K562 treated with DMSO at 1 percent for 24 hours (cell line): ENCODE data around the gene DBF4B. TPM values are rescaled to one million over a fixed set of nuclear protein-coding genes. Genes with fewer than 3 reads are reported as not detected.

Source experiments
- total RNA-seq: library from RNA; unstranded; fragments of 300-600 nt; gene quantifications from 2 replicates; pipeline ENCODE4 v1.2.3, GENCODE V29; 2022; ENCODE audit warnings: low read depth; ENCODE audit not compliant: insufficient read depth

DBF4B gene, protein sequence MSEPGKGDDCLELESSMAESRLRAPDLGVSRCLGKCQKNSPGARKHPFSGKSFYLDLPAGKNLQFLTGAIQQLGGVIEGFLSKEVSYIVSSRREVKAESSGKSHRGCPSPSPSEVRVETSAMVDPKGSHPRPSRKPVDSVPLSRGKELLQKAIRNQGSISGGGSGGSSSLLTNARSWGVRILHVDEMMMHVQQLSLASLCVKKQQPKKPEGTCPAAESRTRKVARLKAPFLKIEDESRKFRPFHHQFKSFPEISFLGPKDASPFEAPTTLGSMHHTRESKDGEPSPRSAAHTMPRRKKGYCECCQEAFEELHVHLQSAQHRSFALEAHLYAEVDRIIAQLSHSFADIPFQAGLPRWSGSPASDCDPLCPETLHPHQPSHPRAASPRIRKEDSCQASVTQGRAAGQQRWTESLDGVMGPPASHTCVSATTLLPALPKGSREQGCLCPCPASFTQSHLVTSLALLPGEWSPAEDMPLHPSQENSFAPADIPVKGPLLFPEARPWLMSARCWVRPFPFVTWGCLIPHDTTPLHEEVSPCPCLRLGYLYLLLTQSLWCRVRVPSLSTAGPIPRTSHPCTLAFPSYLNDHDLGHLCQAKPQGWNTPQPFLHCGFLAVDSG
- total RNA-seq = 21.9 and 26.6 TPM in 2 replicates

GRCh38 chr17:44708401-44709263 is at the start of gene DBF4B:
TSS of gene DBF4B (plus strand) at chr17:44708665. CDS start at chr17:44708821, 156 bp downstream.

GRCh38 chr17:44689477-44690217 is 18.8 kb upstream of the DBF4B start, which contains the start of gene CCDC43:
TSS of gene CCDC43 (minus strand) at chr17:44689776. CDS start at chr17:44689753, 23 bp downstream.

DNA sequence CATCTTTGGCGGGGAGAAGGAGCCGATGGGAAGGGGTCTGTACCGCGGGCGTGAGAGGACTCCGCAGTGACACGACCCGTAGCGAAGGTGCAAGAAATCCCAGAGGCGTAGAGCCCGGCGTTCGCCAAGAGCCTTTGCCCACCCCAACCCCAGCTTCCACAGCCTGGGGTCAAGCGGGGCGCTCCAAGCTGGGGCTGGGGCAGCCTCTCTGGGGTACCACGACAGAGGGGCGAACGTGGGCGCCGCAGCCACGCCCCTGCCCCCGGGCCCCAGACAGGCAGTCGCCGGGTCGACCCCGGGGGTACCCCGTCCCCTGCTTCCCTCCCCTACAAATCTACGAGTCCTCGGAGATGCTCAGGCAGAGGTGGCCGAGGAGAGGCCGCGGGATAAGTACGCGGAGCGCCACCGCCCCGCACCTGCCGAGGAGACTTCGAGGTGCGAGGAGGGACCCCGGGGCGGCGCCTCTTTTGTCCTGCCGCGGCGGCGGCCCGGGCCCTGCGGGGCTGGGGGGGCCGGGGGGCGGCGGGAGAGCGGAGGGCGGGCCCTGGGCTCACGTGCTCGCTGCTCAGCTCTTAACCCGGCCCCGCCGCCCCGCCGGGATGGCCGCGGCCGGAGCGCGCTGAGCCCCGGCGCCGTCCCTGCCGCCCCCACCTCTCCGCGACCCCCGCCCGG is 50.1 kb downstream of the DBF4B start, which contains the start of gene ADAM11:
Gene ADAM11 (plus strand): TSS at position 575 of the 672 bp plus-strand sequence. CDS start 212 bp downstream, outside the sequence.

Other genes with a start within 250 kb of the DBF4B start
- gene GPATCH8, start 205.3 kb upstream of the DBF4B start, total RNA-seq = 16.9 and 18.5 TPM in 2 replicates
- gene FZD2, start 151.2 kb upstream of the DBF4B start, total RNA-seq = 16.1 and 18.5 TPM in 2 replicates
- gene MEIOC, start 52.2 kb upstream of the DBF4B start, total RNA-seq = not detected in 2 replicates
- 11.3 and 14.7 TPM in 2 replicates for gene CCDC43, start 18.9 kb upstream of the DBF4B start, total RNA-seq
- 0.59 and 0.88 TPM in 2 replicates for gene ADAM11, start 50.3 kb downstream of the DBF4B start, total RNA-seq
- 0.10 TPM in 1 of 2 replicates, not detected in the other for gene GJC1, start 121.6 kb downstream of the DBF4B start, total RNA-seq
- not detected in 2 replicates for gene HIGD1B, start 139.2 kb downstream of the DBF4B start, total RNA-seq
- gene EFTUD2, start 190.8 kb downstream of the DBF4B start, total RNA-seq = 84.1 and 86.8 TPM in 2 replicates
- 1.4 and 2.6 TPM in 2 replicates for gene GFAP, start 206.8 kb downstream of the DBF4B start, total RNA-seq
- gene KIF18B, start 239.1 kb downstream of the DBF4B start, total RNA-seq = 20.7 and 22.2 TPM in 2 replicates